Lung microvascular endothelial cell (primary cell): ENCODE measurements around the gene CHMP4A. TPM values are rescaled to one million over a fixed set of nuclear protein-coding genes. Genes with fewer than 3 reads are reported as not detected.

Source experiments
- total RNA-seq: library from RNA; depleted of rRNA; stranded (reverse); fragments of >200 nt; gene quantifications from 2 replicates; pipeline ENCODE4 v1.2.1, GENCODE V29; 2014

Gene CHMP4A
- total RNA-seq, 1 donor from 2014 or later, result 16.3 TPM

Other genes with a start within 250 kb of the CHMP4A start
- gene DHRS4L2, start 224.6 kb downstream of the CHMP4A start, total RNA-seq, result 9.4 and 9.5 TPM in 2 replicates
- gene CARMIL3, start 161.5 kb downstream of the CHMP4A start, total RNA-seq, result under 0.01 TPM in 1 of 2 replicates, not detected in the other
- gene CPNE6, start 141.9 kb downstream of the CHMP4A start, total RNA-seq, result not detected in 2 replicates
- gene PCK2, start 119.2 kb downstream of the CHMP4A start, total RNA-seq, result 7.6 and 9.7 TPM in 2 replicates
- 59.9 and 77.8 TPM in 2 replicates for gene DCAF11, start 98.7 kb downstream of the CHMP4A start, total RNA-seq
- 1.1 and 1.6 TPM in 2 replicates for gene NRL, start 98.5 kb downstream of the CHMP4A start, total RNA-seq
- gene FITM1, start 82.8 kb downstream of the CHMP4A start, total RNA-seq, result 0.20 and 0.44 TPM in 2 replicates
- 114 TPM in 2 replicates for gene PSME1, start 77.3 kb downstream of the CHMP4A start, total RNA-seq
- gene EMC9, start 71.9 kb downstream of the CHMP4A start, total RNA-seq, result 13.9 and 20.4 TPM in 2 replicates
- 114 and 139 TPM in 2 replicates for gene PSME2, start 66.9 kb downstream of the CHMP4A start, total RNA-seq
- gene RNF31, start 66.0 kb downstream of the CHMP4A start, total RNA-seq, result 21.1 and 23.2 TPM in 2 replicates
- gene IRF9, start 52.2 kb downstream of the CHMP4A start, total RNA-seq, result 41.6 and 42.9 TPM in 2 replicates
- gene REC8, start 41.4 kb downstream of the CHMP4A start, total RNA-seq, result 1.1 and 1.2 TPM in 2 replicates
- gene IPO4, start 24.7 kb downstream of the CHMP4A start, total RNA-seq, result 24.4 and 25.7 TPM in 2 replicates
- 30.5 and 46.2 TPM in 2 replicates for gene TM9SF1, start 18.0 kb downstream of the CHMP4A start, total RNA-seq
- gene TSSK4, start 7.8 kb downstream of the CHMP4A start, total RNA-seq, result not detected in 2 replicates
- gene MDP1, start 2.6 kb upstream of the CHMP4A start, total RNA-seq, result 8.3 and 13.7 TPM in 2 replicates
- gene NEDD8, start 18.9 kb upstream of the CHMP4A start, total RNA-seq, result 193 and 210 TPM in 2 replicates
- 87.6 and 109 TPM in 2 replicates for gene GMPR2, start 19.4 kb upstream of the CHMP4A start, total RNA-seq
- 34.9 and 63.5 TPM in 2 replicates for gene TINF2, start 29.1 kb upstream of the CHMP4A start, total RNA-seq
- gene TGM1, start 49.7 kb upstream of the CHMP4A start, total RNA-seq, result under 0.01 and 0.20 TPM in 2 replicates
- gene RABGGTA, start 58.1 kb upstream of the CHMP4A start, total RNA-seq, result 11.8 and 17.3 TPM in 2 replicates
- 6.3 and 8.7 TPM in 2 replicates for gene DHRS1, start 86.3 kb upstream of the CHMP4A start, total RNA-seq
- 15.7 and 20.4 TPM in 2 replicates for gene NOP9, start 86.4 kb upstream of the CHMP4A start, total RNA-seq
- gene CIDEB, start 94.5 kb upstream of the CHMP4A start, total RNA-seq, result 1.3 and 2.6 TPM in 2 replicates
- 2.0 and 2.8 TPM in 2 replicates for gene LTB4R2, start 96.7 kb upstream of the CHMP4A start, total RNA-seq
- gene LTB4R, start 98.0 kb upstream of the CHMP4A start, total RNA-seq, result 2.0 and 2.2 TPM in 2 replicates
- 34.9 and 60.1 TPM in 2 replicates for gene ADCY4, start 121.6 kb upstream of the CHMP4A start, total RNA-seq
- gene RIPK3, start 126.5 kb upstream of the CHMP4A start, total RNA-seq, result 0.60 and 0.65 TPM in 2 replicates
- 0.60 and 0.87 TPM in 2 replicates for gene NFATC4, start 154.7 kb upstream of the CHMP4A start, total RNA-seq
- gene NYNRIN, start 185.5 kb upstream of the CHMP4A start, total RNA-seq, result 1.4 and 4.1 TPM in 2 replicates
- 0.20 and 0.22 TPM in 2 replicates for gene CBLN3, start 216.2 kb upstream of the CHMP4A start, total RNA-seq
- gene KHNYN, start 216.5 kb upstream of the CHMP4A start, total RNA-seq, result 30.3 and 45.8 TPM in 2 replicates
- 6.5 and 7.3 TPM in 2 replicates for gene SDR39U1, start 229.3 kb upstream of the CHMP4A start, total RNA-seq